CD8-positive, alpha-beta memory T cell (primary cell): ENCODE data around the gene LRBA. TPM values are rescaled to one million over a fixed set of nuclear protein-coding genes. Genes with fewer than 3 reads are reported as not detected.

Source experiments
- CTCF ChIA-PET: fragments of 350-600 bp; sonication (Branson Sonifier 250); formaldehyde crosslinking; loops from one replicate; lab custom pipeline; 2021; ENCODE audit warnings: antibody characterized with exemption; lab: Charles Lee
- POLR2A ChIA-PET: fragments of 350-600 bp; sonication (Branson Sonifier 250); formaldehyde crosslinking; loops from one replicate; lab custom pipeline; 2021; ENCODE audit warnings: antibody characterized with exemption; lab: Charles Lee
- DNase-seq, 5 donors: peaks; one replicate each; pipeline versions ENCODE4 v3.0.0 to v3.0.0-alpha.2; 2020 to 2022; ENCODE audit warnings: mixed read lengths in 1 of 5
- H3K27ac ChIP-seq: one replicate; pipeline ENCODE4 v1.7.0; 2013; ENCODE audit warnings: low read depth, mild to moderate bottlenecking, low read length, moderate library complexity
- H3K27me3 ChIP-seq: 2 replicates; pipeline ENCODE4 v1.7.0; 2013; ENCODE audit warnings: low read length, mild to moderate bottlenecking; ENCODE audit not compliant: insufficient read depth, poor library complexity, severe bottlenecking
- H3K36me3 ChIP-seq: 2 replicates; pipeline ENCODE4 v1.7.0; 2013; ENCODE audit warnings: mild to moderate bottlenecking, low read length, moderate library complexity; ENCODE audit not compliant: insufficient read depth
- H3K4me1 ChIP-seq: 2 replicates; pipeline ENCODE4 v1.7.0; 2013; ENCODE audit warnings: mild to moderate bottlenecking, low read length, moderate library complexity; ENCODE audit not compliant: insufficient read depth
- H3K4me3 ChIP-seq: 2 replicates; pipeline ENCODE4 v1.7.0; 2013; ENCODE audit warnings: mild to moderate bottlenecking, low read length
- H3K9me3 ChIP-seq: 2 replicates; pipeline ENCODE4 v1.7.0; 2013; ENCODE audit warnings: mild to moderate bottlenecking, low read length
- H3K27ac Mint-ChIP-seq, 8 donors: one replicate each; pipeline ENCODE4 v1.8.0; 2020 to 2021; ENCODE audit warnings: mixed read lengths in 8 of 8, mild to moderate bottlenecking in 6 of 8, inconsistent platforms in 3 of 8, moderate library complexity in 3 of 8
- H3K27me3 Mint-ChIP-seq, 2 donors: one replicate each; pipeline ENCODE4 v1.8.0; 2020 to 2021; ENCODE audit warnings: mixed read lengths in 2 of 2, mild to moderate bottlenecking in 1 of 2, moderate library complexity in 1 of 2
- H3K36me3 Mint-ChIP-seq, 3 donors: one replicate each; pipeline ENCODE4 v1.8.0; 2020 to 2021; ENCODE audit warnings: mixed read lengths in 3 of 3, inconsistent platforms in 1 of 3, mild to moderate bottlenecking in 1 of 3
- H3K4me1 Mint-ChIP-seq, 3 donors: one replicate each; pipeline ENCODE4 v1.8.0; 2020 to 2021; ENCODE audit warnings: mixed read lengths in 3 of 3, inconsistent platforms in 1 of 3, mild to moderate bottlenecking in 1 of 3
- H3K4me3 Mint-ChIP-seq, 7 donors: one replicate each; pipeline ENCODE4 v1.8.0; 2020 to 2021; ENCODE audit warnings: mixed read lengths in 7 of 7, mild to moderate bottlenecking in 6 of 7, moderate library complexity in 4 of 7, inconsistent platforms in 2 of 7
- H3K9me3 Mint-ChIP-seq, 5 donors: one replicate each; pipeline ENCODE4 v1.8.0; 2020 to 2022; ENCODE audit warnings: mixed read lengths in 5 of 5, mild to moderate bottlenecking in 3 of 5, moderate library complexity in 2 of 5, inconsistent platforms in 1 of 5
- polyA plus RNA-seq: library from polyadenylated mRNA; unstranded; fragments of 300-500 nt; fragmentation: Illumina TruSeq; gene quantifications from one replicate; pipeline ENCODE4 v1.2.3, GENCODE V29; 2021
- total RNA-seq, 2 experiments: library from RNA; stranded (reverse); gene quantifications; one replicate each; pipeline ENCODE4 v1.2.3, GENCODE V29; 2021

Gene LRBA
- total and polyA plus RNA-seq, 3 experiments from 2014 or later, result 25.9 to 61.9 (median 56.4) TPM

GRCh38 chr4:150243932-150244331, 771.2 kb downstream of the LRBA start:
- ChIA-PET POLR2A (no interaction called here), CTCF (no interaction called here)
- H3K27ac Mint-ChIP-seq, result no peak overlapping the region
- H3K9me3 Mint-ChIP-seq, result no peaks in the 10 kb centered on the region
- Histone ChIP-seq H3K27me3 (no peaks in the 10 kb centered on the region), H3K4me3 (no peak overlapping the region), H3K4me1 (no peaks in the 10 kb centered on the region), H3K36me3 (no peaks in the 10 kb centered on the region), H3K27ac (no peak overlapping the region), H3K9me3 (no peaks in the 10 kb centered on the region)
- H3K4me3 Mint-ChIP-seq, result no peak overlapping the region
- no peaks in the 10 kb centered on the region for H3K4me1 Mint-ChIP-seq
- H3K27me3 Mint-ChIP-seq, result peaks cover 6 to 11% of the 10 kb centered on the region in 2 donors
- no peaks in the 10 kb centered on the region for H3K36me3 Mint-ChIP-seq
- no peak for DNase-seq

GRCh38 chr4:150242820-150243458, 772.1 kb downstream of the LRBA start:
- H3K4me3 ChIP-seq, result no peak overlapping the region
- H3K4me1 Mint-ChIP-seq, result no peaks in the 10 kb centered on the region
- DNase-seq, result no peak
- H3K27me3 Mint-ChIP-seq, result peaks cover 6 to 15% of the 10 kb centered on the region in 2 donors
- CTCF ChIA-PET, result interaction anchor here (0.6 to 1.8 kb wide), 2 partner anchors 12 to 624 kb away, joined by 3 to 6 read pairs; no protein-coding TSS in a partner anchor
- no peaks in the 10 kb centered on the region for H3K9me3 ChIP-seq
- no peaks in the 10 kb centered on the region for H3K27me3 ChIP-seq
- no peaks in the 10 kb centered on the region for H3K36me3 Mint-ChIP-seq
- H3K4me3 Mint-ChIP-seq, result no peak overlapping the region
- H3K27ac Mint-ChIP-seq, result peak overlapping the region in 1 of 8 donors; percentile 70
- POLR2A ChIA-PET, result no interaction called here
- no peak overlapping the region for H3K27ac ChIP-seq
- H3K9me3 Mint-ChIP-seq, result no peaks in the 10 kb centered on the region
- no peaks in the 10 kb centered on the region for H3K36me3 ChIP-seq
- H3K4me1 ChIP-seq, result no peaks in the 10 kb centered on the region

GRCh38 chr4:150240011-150240410, 775.1 kb downstream of the LRBA start:
- H3K4me1 ChIP-seq, result no peaks in the 10 kb centered on the region
- H3K27ac ChIP-seq, result no peak overlapping the region
- Mint-ChIP-seq H3K4me3 (no peak overlapping the region), H3K27me3 (peaks cover 6 to 31% of the 10 kb centered on the region in 2 donors), H3K4me1 (no peaks in the 10 kb centered on the region), H3K9me3 (no peaks in the 10 kb centered on the region), H3K36me3 (no peaks in the 10 kb centered on the region), H3K27ac (peak overlapping the region in 1 of 8 donors; percentile 31)
- no peaks in the 10 kb centered on the region for H3K27me3 ChIP-seq
- ChIA-PET POLR2A (no interaction called here), CTCF (no interaction called here)
- no peak overlapping the region for H3K4me3 ChIP-seq
- no peaks in the 10 kb centered on the region for H3K9me3 ChIP-seq
- DNase-seq, result no peak
- H3K36me3 ChIP-seq, result no peaks in the 10 kb centered on the region

- Histone ChIP-seq H3K27ac (no peak overlapping the region), H3K36me3 (no peaks in the 10 kb centered on the region), H3K9me3 (no peaks in the 10 kb centered on the region), H3K4me1 (no peaks in the 10 kb centered on the region), H3K27me3 (no peaks in the 10 kb centered on the region), H3K4me3 (no peak overlapping the region)
- Mint-ChIP-seq H3K27me3 (peaks cover 6 to 31% of the 10 kb centered on the region in 2 donors), H3K27ac (no peak overlapping the region), H3K4me1 (no peaks in the 10 kb centered on the region), H3K9me3 (no peaks in the 10 kb centered on the region), H3K4me3 (no peak overlapping the region), H3K36me3 (no peaks in the 10 kb centered on the region)
- DNase-seq, result no peak
- ChIA-PET POLR2A (no interaction called here), CTCF (no interaction called here)
These were observed 776.5 kb downstream of the LRBA start for GRCh38 chr4:150238591-150238990.

- Histone ChIP-seq H3K4me1 (no peaks in the 10 kb centered on the region), H3K36me3 (no peaks in the 10 kb centered on the region), H3K27me3 (no peaks in the 10 kb centered on the region), H3K9me3 (no peaks in the 10 kb centered on the region), H3K27ac (no peak overlapping the region), H3K4me3 (no peak overlapping the region)
- Mint-ChIP-seq H3K27ac (no peak overlapping the region), H3K4me1 (no peaks in the 10 kb centered on the region), H3K4me3 (no peak overlapping the region), H3K9me3 (no peaks in the 10 kb centered on the region), H3K27me3 (peaks cover 8 to 31% of the 10 kb centered on the region in 2 donors), H3K36me3 (no peaks in the 10 kb centered on the region)
- no peak for DNase-seq
- ChIA-PET CTCF (no interaction called here), POLR2A (no interaction called here)
These were observed 777.8 kb downstream of the LRBA start for GRCh38 chr4:150237110-150237872.

GRCh38 chr4:150236626-150237025, 778.5 kb downstream of the LRBA start:
- CTCF ChIA-PET, result no interaction called here
- H3K27me3 Mint-ChIP-seq, result peaks cover 8 to 31% of the 10 kb centered on the region in 2 donors
- Histone ChIP-seq H3K9me3 (no peaks in the 10 kb centered on the region), H3K4me1 (no peaks in the 10 kb centered on the region), H3K27me3 (no peaks in the 10 kb centered on the region), H3K4me3 (no peak overlapping the region), H3K36me3 (no peaks in the 10 kb centered on the region), H3K27ac (no peak overlapping the region)
- no peaks in the 10 kb centered on the region for H3K36me3 Mint-ChIP-seq
- POLR2A ChIA-PET, result no interaction called here
- DNase-seq, result no peak
- no peak overlapping the region for H3K27ac Mint-ChIP-seq
- no peaks in the 10 kb centered on the region for H3K9me3 Mint-ChIP-seq
- no peaks in the 10 kb centered on the region for H3K4me1 Mint-ChIP-seq
- H3K4me3 Mint-ChIP-seq, result no peak overlapping the region

GRCh38 chr4:150235808-150236271, 779.2 kb downstream of the LRBA start:
- no peaks in the 10 kb centered on the region for H3K4me1 Mint-ChIP-seq
- H3K4me3 Mint-ChIP-seq, result no peak overlapping the region
- Histone ChIP-seq H3K4me3 (no peak overlapping the region), H3K27me3 (no peaks in the 10 kb centered on the region), H3K27ac (no peak overlapping the region), H3K9me3 (no peaks in the 10 kb centered on the region), H3K36me3 (no peaks in the 10 kb centered on the region), H3K4me1 (no peaks in the 10 kb centered on the region)
- ChIA-PET CTCF (no interaction called here), POLR2A (no interaction called here)
- peak overlapping the region in 1 of 8 donors; percentile 3 for H3K27ac Mint-ChIP-seq
- DNase-seq, result no peak
- H3K27me3 Mint-ChIP-seq, result peaks cover 8 to 30% of the 10 kb centered on the region in 2 donors
- no peaks in the 10 kb centered on the region for H3K9me3 Mint-ChIP-seq
- no peaks in the 10 kb centered on the region for H3K36me3 Mint-ChIP-seq

GRCh38 chr4:150235317-150235716, 779.8 kb downstream of the LRBA start:
- ChIA-PET CTCF (no interaction called here), POLR2A (no interaction called here)
- H3K27ac ChIP-seq, result no peak overlapping the region
- no peaks in the 10 kb centered on the region for H3K36me3 Mint-ChIP-seq
- H3K27ac Mint-ChIP-seq, result no peak overlapping the region
- no peaks in the 10 kb centered on the region for H3K9me3 Mint-ChIP-seq
- peaks cover 8 to 31% of the 10 kb centered on the region in 2 donors for H3K27me3 Mint-ChIP-seq
- no peaks in the 10 kb centered on the region for H3K4me1 ChIP-seq
- H3K4me3 Mint-ChIP-seq, result no peak overlapping the region
- H3K27me3 ChIP-seq, result no peaks in the 10 kb centered on the region
- no peaks in the 10 kb centered on the region for H3K4me1 Mint-ChIP-seq
- H3K4me3 ChIP-seq, result no peak overlapping the region
- no peaks in the 10 kb centered on the region for H3K9me3 ChIP-seq
- H3K36me3 ChIP-seq, result no peaks in the 10 kb centered on the region
- DNase-seq, result no peak
